ENCODE measurements around the gene C17orf67.

C17orf67 gene

DNA sequence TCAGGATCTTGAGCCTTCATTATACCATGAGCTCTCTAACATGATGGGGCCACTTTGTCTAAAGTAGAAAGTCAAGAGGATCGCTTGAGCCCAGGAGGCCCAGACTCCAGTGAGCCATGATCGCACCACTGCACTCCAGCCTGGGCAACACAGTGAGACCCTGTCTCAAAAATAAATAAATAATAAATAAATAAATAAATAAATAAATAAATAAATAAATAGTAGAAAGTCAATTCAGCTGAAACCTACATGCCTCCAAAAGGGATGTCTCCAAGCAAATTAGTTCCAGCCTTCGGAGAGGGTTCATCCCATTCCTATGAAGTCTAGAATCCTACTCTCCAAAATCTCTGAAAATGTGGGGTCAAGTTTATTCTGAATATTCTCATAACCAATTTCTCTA lies 26.0 kb downstream of the C17orf67 start:
- TF ChIP-seq ZC3H10 (CRISPR knock-in tag; IDR thresholded peaks at IDR 0.05) (no peak), ZNF8 (CRISPR knock-in tag; IDR thresholded peaks at IDR 0.05) (no peak), ZFP3 (CRISPR knock-in tag; IDR thresholded peaks at IDR 0.05) (no peak), ZNF565 (CRISPR knock-in tag; conservative IDR thresholded peaks at IDR 0.05; ENCODE audit: low read depth) (no peak), ZFP30 (CRISPR knock-in tag; IDR thresholded peaks at IDR 0.05) (no peak), GLIS3 (CRISPR knock-in tag; IDR thresholded peaks at IDR 0.05) (no peak), BACH2 (CRISPR knock-in tag; IDR thresholded peaks at IDR 0.05; ENCODE audit: borderline replicate concordance) (no peak), ARNTL (CRISPR knock-in tag; IDR thresholded peaks at IDR 0.05; ENCODE audit: borderline replicate concordance, low read depth) (no peak), OSR1 (CRISPR knock-in tag; IDR thresholded peaks at IDR 0.05) (no peak), CSDC2 (CRISPR knock-in tag; IDR thresholded peaks at IDR 0.05) (no peak), PPARA (CRISPR knock-in tag; IDR thresholded peaks at IDR 0.05; ENCODE audit: borderline replicate concordance) (no peak), TCF4 (CRISPR knock-in tag; IDR thresholded peaks at IDR 0.05; ENCODE audit: borderline replicate concordance) (no peak), ISL1 (CRISPR knock-in tag; IDR thresholded peaks at IDR 0.05) (no peak)
- TF ChIP-seq, protein P1, sequence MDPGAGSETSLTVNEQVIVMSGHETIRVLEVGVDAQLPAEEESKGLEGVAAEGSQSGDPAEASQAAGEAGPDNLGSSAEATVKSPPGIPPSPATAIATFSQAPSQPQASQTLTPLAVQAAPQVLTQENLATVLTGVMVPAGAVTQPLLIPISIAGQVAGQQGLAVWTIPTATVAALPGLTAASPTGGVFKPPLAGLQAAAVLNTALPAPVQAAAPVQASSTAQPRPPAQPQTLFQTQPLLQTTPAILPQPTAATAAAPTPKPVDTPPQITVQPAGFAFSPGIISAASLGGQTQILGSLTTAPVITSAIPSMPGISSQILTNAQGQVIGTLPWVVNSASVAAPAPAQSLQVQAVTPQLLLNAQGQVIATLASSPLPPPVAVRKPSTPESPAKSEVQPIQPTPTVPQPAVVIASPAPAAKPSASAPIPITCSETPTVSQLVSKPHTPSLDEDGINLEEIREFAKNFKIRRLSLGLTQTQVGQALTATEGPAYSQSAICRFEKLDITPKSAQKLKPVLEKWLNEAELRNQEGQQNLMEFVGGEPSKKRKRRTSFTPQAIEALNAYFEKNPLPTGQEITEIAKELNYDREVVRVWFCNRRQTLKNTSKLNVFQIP (CRISPR knock-in tag; IDR thresholded peaks at IDR 0.05; ENCODE audit: borderline replicate concordance, low read depth), result no peak
- TF ChIP-seq, protein P2, sequence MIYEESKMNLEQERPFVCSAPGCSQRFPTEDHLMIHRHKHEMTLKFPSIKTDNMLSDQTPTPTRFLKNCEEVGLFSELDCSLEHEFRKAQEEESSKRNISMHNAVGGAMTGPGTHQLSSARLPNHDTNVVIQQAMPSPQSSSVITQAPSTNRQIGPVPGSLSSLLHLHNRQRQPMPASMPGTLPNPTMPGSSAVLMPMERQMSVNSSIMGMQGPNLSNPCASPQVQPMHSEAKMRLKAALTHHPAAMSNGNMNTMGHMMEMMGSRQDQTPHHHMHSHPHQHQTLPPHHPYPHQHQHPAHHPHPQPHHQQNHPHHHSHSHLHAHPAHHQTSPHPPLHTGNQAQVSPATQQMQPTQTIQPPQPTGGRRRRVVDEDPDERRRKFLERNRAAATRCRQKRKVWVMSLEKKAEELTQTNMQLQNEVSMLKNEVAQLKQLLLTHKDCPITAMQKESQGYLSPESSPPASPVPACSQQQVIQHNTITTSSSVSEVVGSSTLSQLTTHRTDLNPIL (CRISPR knock-in tag; IDR thresholded peaks at IDR 0.05; ENCODE audit: low read depth), result no peak
- TF ChIP-seq, protein P3, sequence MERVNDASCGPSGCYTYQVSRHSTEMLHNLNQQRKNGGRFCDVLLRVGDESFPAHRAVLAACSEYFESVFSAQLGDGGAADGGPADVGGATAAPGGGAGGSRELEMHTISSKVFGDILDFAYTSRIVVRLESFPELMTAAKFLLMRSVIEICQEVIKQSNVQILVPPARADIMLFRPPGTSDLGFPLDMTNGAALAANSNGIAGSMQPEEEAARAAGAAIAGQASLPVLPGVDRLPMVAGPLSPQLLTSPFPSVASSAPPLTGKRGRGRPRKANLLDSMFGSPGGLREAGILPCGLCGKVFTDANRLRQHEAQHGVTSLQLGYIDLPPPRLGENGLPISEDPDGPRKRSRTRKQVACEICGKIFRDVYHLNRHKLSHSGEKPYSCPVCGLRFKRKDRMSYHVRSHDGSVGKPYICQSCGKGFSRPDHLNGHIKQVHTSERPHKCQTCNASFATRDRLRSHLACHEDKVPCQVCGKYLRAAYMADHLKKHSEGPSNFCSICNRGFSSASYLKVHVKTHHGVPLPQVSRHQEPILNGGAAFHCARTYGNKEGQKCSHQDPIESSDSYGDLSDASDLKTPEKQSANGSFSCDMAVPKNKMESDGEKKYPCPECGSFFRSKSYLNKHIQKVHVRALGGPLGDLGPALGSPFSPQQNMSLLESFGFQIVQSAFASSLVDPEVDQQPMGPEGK (CRISPR knock-in tag; IDR thresholded peaks at IDR 0.05; ENCODE audit: borderline replicate concordance), result no peak
- ATAC-seq, result no peak

DNA sequence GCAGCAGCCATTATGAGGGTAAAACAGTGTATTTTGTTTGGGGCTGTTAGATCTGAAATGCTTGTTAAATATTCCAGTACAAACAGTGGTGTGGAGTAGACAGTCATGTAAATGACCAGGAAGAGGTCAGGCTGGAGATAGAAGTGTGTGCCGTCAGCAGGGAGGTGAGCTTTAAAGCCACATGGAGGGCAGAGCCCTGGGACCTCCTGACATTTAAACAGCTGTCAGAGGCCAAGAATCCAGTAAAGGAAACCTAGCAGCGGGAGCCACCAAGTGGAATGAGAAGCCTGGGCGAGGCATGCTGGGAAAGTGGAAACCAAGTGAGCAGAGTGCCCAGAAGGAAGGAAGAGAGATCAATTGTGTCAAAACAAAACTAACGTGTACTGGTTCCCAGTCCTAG lies 26.8 kb downstream of the C17orf67 start:
- TF ChIP-seq, protein P4, sequence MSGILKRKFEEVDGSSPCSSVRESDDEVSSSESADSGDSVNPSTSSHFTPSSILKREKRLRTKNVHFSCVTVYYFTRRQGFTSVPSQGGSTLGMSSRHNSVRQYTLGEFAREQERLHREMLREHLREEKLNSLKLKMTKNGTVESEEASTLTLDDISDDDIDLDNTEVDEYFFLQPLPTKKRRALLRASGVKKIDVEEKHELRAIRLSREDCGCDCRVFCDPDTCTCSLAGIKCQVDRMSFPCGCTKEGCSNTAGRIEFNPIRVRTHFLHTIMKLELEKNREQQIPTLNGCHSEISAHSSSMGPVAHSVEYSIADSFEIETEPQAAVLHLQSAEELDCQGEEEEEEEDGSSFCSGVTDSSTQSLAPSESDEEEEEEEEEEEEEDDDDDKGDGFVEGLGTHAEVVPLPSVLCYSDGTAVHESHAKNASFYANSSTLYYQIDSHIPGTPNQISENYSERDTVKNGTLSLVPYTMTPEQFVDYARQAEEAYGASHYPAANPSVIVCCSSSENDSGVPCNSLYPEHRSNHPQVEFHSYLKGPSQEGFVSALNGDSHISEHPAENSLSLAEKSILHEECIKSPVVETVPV (CRISPR knock-in tag; IDR thresholded peaks at IDR 0.05), result no peak
- TF ChIP-seq ARNTL (CRISPR knock-in tag; IDR thresholded peaks at IDR 0.05; ENCODE audit: borderline replicate concordance, low read depth) (no peak), ISL1 (CRISPR knock-in tag; IDR thresholded peaks at IDR 0.05) (no peak), ZFP30 (CRISPR knock-in tag; IDR thresholded peaks at IDR 0.05) (no peak), ZNF70 (CRISPR knock-in tag; IDR thresholded peaks at IDR 0.05) (no peak), ZC3H10 (CRISPR knock-in tag; IDR thresholded peaks at IDR 0.05) (no peak), PPARA (CRISPR knock-in tag; IDR thresholded peaks at IDR 0.05; ENCODE audit: borderline replicate concordance) (no peak)
- TF ChIP-seq, protein P2 (CRISPR knock-in tag; IDR thresholded peaks at IDR 0.05; ENCODE audit: low read depth), result no peak
- ATAC-seq, result no peak

DNA sequence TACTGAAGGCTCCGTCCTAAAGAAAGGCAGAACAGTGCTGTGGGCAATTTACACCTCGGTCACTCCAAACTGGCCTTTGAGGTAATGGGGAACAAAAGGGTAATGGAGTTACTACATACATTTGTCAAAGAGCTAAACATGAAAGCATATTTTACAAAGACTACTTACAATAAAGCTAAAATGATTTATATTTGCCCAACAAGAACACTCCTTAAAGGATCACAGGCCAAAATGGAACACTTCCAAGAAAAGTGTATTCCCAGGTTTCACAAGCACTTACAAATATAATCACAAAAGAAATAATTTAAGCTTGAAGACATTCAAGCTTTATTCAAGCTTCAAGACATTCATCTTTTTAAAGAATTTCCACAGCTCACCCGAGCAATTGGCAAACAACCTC lies 29.3 kb downstream of the C17orf67 start:
- TF ChIP-seq, protein P2 (CRISPR knock-in tag; IDR thresholded peaks at IDR 0.05; ENCODE audit: low read depth), result no peak
- TF ChIP-seq, protein P1 (CRISPR knock-in tag; IDR thresholded peaks at IDR 0.05; ENCODE audit: borderline replicate concordance, low read depth), result no peak
- TF ChIP-seq TCF4 (CRISPR knock-in tag; IDR thresholded peaks at IDR 0.05; ENCODE audit: borderline replicate concordance) (no peak), PPARA (CRISPR knock-in tag; IDR thresholded peaks at IDR 0.05; ENCODE audit: borderline replicate concordance) (no peak)
- TF ChIP-seq, protein P4 (CRISPR knock-in tag; IDR thresholded peaks at IDR 0.05), result no peak
- no peak for ATAC-seq

All from SK-N-SH treated with all-trans-retinoic acid at 6 μM for 48 hours (cell line).